Measurements from ENCODE around the gene PPP1R15B.
"Not testable (repeated sequence)": the region's sequence is repeated elsewhere in the genome, so short reads cannot be mapped to it uniquely, and the experiment has no call there.

PPP1R15B gene

GRCh38 chr1:204443871-204444581 lies 32.4 kb upstream of the PPP1R15B start:
- no peak for DNase-seq

DNA sequence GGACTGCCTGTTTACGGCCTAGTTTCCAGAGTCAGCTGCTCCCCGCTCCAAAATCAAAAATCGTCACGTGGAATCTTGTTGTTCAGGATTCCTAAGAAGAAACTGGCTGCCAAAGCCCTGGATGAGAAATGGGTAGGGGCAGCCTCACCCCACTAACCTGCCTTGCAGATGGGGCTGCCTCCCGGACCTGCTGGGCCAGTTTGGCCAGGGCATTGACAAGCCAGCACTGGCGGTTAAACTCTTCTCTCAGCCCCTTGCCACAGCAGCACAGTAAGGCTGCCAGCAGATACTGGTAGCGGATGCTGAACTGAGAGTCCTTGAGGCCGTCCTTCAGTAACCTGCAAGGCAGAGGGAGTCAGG lies 31.6 kb upstream of the PPP1R15B start:
- no peak for DNase-seq

- no peak for DNase-seq
Measured at GRCh38 chr1:204442376-204443259, 31.0 kb upstream of the PPP1R15B start.

DNA sequence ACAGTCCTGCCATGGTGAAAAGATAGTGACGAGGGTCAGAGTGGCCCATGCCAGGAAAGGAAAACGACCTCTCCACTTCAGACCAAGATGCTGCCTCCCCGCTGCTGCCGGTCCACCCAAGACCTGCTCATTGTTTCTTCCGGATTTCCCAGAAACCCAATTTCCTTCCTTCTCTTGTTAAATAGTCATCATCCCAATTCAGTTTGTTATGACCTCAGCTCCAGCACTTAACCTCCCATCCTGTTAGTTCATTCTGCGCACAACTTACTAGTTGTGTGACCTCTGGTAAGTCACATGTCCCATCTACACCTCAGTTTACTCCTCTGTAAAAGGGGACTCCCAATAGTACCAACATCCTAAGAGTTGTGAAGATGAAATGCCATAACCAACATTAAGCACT lies 29.9 kb upstream of the PPP1R15B start:
- DNase-seq, result no peak

DNA sequence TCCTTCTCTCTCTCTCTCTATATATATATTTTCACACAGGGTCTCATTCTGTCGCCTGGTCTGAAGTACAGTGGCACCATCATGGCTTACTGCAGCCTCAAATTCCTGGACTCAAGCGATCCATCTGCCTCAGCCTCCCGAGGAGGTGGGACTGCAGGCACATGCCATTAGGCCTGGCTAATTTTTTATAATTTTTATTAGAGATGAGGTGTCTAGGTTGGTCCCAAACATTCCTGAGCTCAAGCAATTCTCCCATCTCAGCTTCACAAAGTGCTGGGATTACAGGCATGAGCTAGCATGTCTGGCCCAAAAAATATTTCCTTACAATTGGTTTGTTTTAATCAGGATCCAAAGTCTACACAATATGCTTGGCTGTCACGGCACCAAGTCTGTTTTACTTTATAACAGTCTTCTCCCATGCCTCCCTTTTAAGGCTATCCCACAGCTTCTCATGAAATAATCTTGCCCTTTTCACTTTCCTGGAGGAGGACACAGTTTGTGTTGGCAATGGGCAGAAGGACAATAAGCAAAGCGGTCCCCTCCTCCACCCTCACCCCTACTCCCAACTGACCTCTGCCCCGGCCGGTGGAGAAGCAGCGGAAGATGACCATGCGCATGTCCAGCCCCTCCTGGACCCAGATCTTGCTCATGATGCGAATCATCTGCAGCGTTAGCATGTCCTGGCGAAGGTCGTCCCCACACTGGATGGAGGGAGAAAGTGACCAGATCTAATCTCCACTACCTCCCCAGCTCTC lies 28.2 kb upstream of the PPP1R15B start:
- DNase-seq, result no peak

- DNase-seq, result no peak
Measured at GRCh38 chr1:204438628-204439027, 27.0 kb upstream of the PPP1R15B start.

- no peak for DNase-seq
Measured at GRCh38 chr1:204437796-204438570, 26.4 kb upstream of the PPP1R15B start.

GRCh38 chr1:204435872-204436271 lies 24.3 kb upstream of the PPP1R15B start:
- DNase-seq, result no peak

DNA sequence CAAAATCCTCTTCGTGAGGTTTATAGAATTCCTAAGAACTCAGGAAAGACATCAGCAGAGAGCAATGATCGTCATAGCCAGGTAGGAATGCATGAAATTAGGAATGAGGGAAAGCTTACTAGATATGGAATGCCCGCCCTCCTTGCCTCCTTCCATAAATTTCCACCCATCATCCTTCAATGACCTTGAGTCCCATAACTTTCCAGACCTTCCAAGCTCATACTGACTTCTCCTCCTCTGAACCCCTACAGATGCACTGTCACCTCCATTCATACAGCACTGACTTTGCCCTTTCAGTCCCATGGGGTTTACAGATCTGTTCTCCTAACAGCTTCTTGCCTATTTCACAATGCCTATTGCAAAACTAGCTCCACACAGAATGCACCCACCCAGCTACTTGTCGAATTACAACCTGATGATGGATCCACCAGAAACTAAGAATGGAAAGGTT lies 23.8 kb upstream of the PPP1R15B start:
- DNase-seq, result no peak

- DNase-seq, result no peak
Measured at GRCh38 chr1:204434116-204434755, 22.6 kb upstream of the PPP1R15B start.

DNA sequence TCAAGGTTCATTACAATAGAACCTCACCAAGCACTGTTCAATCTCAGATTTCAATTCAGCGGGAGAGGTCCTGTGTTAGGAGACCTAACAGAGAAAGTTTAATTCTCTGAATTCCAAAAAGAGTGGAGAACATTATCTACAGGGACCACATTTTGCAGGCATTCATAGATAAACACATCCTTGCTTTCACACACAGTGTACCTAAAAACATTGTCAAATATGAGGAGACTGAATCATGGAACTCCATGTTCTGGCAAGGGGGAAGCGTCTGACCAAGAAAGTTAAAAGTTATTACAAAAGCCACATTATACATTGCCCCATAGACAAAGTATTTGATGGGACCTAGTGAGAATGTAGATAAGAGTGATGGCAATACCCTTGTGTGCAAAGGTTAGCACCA lies 21.1 kb upstream of the PPP1R15B start:
- DNase-seq, result no peak

DNA sequence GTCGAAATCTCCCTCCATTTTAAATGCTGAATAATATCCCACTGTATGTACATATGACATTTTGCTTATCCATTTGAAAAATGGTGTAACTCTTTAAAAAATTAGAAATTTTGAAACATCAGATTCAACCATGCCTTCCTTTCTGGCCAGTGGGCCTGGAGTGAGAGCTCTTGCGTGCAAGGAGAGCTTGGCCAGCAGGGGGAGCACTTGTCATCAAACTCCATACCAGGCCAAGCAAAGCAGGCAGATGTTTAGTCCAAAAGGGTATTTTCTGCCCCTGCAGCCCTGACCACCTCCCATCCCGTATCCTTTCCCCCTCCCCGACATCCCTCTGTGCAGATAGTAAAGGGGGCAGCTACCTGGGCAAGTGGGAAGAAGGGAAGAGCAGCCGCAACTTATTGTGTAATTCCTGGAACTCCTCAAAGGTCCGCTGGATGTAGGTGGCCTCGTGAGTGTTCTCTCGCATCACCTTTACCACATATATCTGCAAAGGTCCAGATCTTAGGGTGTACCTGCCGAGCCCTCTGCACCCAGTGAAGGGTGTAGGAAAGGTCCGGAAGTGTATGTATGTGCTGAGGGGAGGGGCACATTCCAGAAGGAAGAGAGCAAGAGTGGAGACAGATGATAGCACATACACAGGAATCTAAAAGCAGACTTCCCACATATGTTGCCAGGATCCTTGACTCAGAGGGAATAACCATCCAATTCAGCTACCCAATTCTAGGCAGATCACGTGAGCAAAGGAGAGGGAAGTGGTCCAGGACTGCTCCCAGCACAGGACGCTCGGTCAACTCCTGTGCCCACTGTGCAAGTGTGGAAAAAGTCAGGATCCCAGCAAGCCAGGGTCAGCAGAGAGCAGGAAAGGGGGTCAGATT lies 19.9 kb upstream of the PPP1R15B start:
- no peak for DNase-seq

DNA sequence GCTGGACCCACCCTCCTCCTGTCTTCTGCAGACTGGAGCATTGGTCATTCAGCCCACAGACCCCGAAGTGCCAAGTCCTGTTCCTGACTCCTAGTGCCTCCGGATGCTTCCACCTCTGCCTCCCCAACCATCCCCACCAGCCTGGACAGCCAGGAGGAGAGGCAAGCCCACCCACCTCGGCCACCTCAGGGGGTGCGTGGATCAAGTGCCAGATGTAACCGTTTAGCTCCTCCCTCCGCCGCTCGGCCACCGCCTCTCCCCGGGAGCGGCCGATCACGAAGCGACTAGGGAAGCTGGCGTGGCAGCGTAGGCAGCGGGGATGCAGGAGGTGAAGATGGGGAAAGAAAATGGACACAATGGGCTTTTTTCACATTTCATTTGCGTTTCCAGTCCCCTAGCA lies 18.1 kb upstream of the PPP1R15B start:
- DNase-seq, result no peak

DNA sequence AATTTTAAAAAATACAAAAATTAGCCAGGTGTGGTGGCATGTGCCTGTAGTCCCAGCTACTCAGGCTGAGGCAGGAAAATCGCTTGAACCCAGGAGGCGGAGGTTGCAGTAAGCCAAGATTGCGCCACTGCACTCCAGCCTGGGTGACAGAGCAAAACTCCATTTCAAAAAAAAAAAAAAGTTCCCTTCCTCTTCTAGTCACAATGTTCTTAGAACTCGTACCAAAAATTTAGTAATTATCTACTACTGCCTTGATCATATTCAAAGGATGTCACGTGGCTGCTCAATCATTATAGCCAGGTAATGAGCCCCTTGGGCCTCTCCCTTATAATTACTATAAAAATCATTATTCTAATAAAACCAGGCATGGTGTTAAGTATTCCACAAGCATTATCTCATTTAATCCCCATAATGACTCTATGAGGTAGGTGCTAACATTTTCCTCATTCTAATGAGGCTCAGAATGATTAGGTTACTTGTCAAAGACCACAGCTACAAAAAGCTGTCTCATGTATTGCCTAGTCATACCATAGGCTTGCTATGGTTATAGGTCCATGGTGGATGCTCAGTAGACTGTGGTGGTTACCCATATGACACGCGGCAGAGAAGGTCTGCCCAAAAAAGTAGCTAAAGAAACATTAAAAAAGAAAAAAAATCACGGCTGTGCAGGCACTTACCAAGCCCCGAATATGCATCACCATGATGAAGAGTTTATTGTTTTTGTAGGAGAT lies 15.5 kb upstream of the PPP1R15B start:
- no peak for DNase-seq

DNA sequence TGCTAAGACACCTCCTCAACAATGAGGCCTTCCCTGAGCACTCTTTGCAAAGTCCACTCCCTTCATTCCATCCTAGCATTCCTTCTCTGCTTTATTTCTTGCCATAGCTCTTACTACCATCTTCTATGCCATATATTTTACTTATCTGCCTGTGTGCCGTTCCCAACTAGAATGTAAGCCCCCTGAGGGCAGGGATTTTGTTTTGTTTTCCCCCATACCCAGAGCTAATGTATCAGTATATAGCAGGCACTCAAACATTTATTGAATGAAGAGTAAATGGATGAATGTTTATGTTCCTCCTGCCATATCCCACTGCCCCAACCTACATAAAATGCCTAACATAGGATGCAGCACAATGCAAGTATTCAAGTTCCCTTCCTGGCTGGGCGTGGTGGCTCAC lies 14.9 kb upstream of the PPP1R15B start:
- no peak for DNase-seq

DNA sequence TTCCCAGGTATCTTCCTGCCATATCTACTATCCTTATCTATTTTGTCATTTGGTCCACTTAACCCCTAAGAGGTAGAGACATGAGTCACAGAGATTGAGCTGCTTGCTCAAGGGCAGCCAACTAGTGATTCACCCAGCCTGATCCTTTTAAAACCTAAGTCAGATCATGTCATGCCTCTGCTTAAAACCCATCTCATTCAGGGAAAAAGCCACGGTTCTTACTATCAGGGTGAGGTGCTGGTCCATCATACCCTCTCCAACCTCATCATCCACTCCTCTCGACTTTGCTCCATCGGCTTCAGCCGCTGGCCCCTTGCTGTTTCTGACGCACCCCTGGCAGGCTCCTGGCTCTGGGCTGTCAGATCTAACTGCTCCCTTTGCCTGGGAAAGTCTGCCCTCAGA lies 14.4 kb upstream of the PPP1R15B start:
- no peak for DNase-seq

DNA sequence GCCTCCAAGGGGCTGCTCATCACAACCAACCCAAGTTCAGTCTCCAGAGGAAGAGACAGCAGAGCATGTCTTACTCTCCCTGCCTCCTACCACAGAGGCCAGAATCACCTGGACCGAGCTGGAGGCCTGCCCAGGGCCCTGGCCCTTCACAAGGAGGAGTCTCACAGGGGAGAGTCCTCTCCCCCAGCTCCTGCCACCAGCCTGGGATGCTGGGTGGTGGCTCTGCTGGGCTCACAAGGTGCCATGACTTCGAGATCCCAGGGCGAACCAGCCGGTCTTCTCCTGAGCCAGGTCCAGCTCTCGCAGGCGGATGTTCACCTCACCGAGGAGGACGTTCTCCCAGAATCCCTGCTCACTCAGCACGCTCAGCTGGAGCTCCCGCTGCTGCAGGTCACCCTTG lies 13.0 kb upstream of the PPP1R15B start:
- DNase-seq, result no peak

- not testable (repeated sequence) for DNase-seq
Measured at GRCh38 chr1:204422061-204422705, 10.6 kb upstream of the PPP1R15B start.

DNA sequence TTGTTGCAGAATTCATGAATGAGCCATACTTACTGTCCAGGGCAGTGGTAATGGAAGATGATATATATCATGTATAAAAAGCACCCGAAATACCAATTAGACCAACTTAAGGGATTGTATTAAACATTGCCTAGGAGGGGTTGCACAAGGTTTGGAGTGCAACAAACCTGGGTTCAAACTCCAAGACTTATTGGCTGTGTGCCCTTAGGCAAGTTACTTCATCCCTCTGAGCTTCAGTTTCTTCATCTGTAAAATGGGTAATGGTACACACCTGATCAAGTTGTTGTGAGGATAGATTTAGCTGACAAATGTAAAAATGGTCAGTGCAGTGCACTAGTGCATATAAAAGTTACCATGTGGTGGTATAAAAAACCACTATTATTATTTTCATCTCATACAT lies 9.8 kb upstream of the PPP1R15B start:
- DNase-seq, result no peak

Measured in NCI-H748 treated with DMSO at 0.1 percent for 48 hours (cell line).